HEK293 (cell line): Measurements from ENCODE around the gene PRPF38A.

Experiments used
- CTCF ChIP-seq: fragments of 450-650 bp; formaldehyde crosslinking; IDR thresholded peaks from 2 replicates; pipeline ENCODE4 v1.5.1; 2016; ENCODE audit warnings: missing biosample characterization, missing genetic modification characterization
- ZNF311 ChIP-seq: fragments of 450-650 bp; formaldehyde crosslinking; IDR thresholded peaks from 2 replicates; pipeline ENCODE4 v1.5.1; 2017; ENCODE audit warnings: missing biosample characterization, missing genetic modification characterization, borderline replicate concordance
- TF ChIP-seq, protein P1 (sequence below): fragments of 450-650 bp; formaldehyde crosslinking; IDR thresholded peaks from 2 replicates; pipeline ENCODE4 v1.5.1; 2016; ENCODE audit warnings: missing biosample characterization, missing genetic modification characterization

GRCh38 chr1:52360595-52360968, 43.8 kb upstream of the PRPF38A start:
- TF ChIP-seq ZNF311 (tag by site-specific recombination) = no peak
- TF ChIP-seq, protein P1, sequence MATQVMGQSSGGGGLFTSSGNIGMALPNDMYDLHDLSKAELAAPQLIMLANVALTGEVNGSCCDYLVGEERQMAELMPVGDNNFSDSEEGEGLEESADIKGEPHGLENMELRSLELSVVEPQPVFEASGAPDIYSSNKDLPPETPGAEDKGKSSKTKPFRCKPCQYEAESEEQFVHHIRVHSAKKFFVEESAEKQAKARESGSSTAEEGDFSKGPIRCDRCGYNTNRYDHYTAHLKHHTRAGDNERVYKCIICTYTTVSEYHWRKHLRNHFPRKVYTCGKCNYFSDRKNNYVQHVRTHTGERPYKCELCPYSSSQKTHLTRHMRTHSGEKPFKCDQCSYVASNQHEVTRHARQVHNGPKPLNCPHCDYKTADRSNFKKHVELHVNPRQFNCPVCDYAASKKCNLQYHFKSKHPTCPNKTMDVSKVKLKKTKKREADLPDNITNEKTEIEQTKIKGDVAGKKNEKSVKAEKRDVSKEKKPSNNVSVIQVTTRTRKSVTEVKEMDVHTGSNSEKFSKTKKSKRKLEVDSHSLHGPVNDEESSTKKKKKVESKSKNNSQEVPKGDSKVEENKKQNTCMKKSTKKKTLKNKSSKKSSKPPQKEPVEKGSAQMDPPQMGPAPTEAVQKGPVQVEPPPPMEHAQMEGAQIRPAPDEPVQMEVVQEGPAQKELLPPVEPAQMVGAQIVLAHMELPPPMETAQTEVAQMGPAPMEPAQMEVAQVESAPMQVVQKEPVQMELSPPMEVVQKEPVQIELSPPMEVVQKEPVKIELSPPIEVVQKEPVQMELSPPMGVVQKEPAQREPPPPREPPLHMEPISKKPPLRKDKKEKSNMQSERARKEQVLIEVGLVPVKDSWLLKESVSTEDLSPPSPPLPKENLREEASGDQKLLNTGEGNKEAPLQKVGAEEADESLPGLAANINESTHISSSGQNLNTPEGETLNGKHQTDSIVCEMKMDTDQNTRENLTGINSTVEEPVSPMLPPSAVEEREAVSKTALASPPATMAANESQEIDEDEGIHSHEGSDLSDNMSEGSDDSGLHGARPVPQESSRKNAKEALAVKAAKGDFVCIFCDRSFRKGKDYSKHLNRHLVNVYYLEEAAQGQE (tag by site-specific recombination) = no peak
- no peak for TF ChIP-seq CTCF (tag by site-specific recombination)
